Measurements from ENCODE around the gene TCF7. TPM values are rescaled to one million over a fixed set of nuclear protein-coding genes. Genes with fewer than 3 reads are reported as not detected.

TCF7 gene
- total and polyA plus RNA-seq, 12 donors = 2.8 to 9.6 (median 6.3) TPM

GRCh38 chr5:134146651-134147518 lies 32.4 kb downstream of the TCF7 start:
- TF ChIP-seq CTCF (IDR thresholded peaks at IDR 0.05) = no peak
- TF ChIP-seq POLR2A (IDR thresholded peaks at IDR 0.05) = no peak
- peak in 3 of 7 donors; percentile 10 to 48 (median 19) for DNase-seq
- H3K36me3 ChIP-seq (replicated peaks in 1 of 2) = peaks cover 0 to 80% of the 10 kb centered on the region in 2 donors

GRCh38 chr5:134148316-134148715 lies 33.8 kb downstream of the TCF7 start:
- no peak for TF ChIP-seq CTCF (IDR thresholded peaks at IDR 0.05)
- no peak for TF ChIP-seq POLR2A (IDR thresholded peaks at IDR 0.05)
- no peak overlapping the region for H3K27ac ChIP-seq
- no peaks in the 10 kb centered on the region for H3K27me3 ChIP-seq
- peak in 2 of 7 donors; percentile 6 to 16 for DNase-seq
- peaks cover 0 to 82% of the 10 kb centered on the region in 2 donors for H3K36me3 ChIP-seq (replicated peaks in 1 of 2)
- H3K4me3 ChIP-seq = no peak overlapping the region
- H3K9me3 ChIP-seq (replicated peaks in 1 of 3) = no peaks in the 10 kb centered on the region
- intact Hi-C loops (cut with DNase I) = no loop called here
- peaks cover 4 to 32% of the 10 kb centered on the region in 2 donors for H3K4me1 ChIP-seq (replicated peaks in 1 of 2)
- 46 to 55% (median 50%) methylated on average over 2 of the region's 2 CpGs for WGBS, 4 donors

More at GRCh38 chr5:134146651-134147518, 32.4 kb downstream of the TCF7 start:
- WGBS, 4 donors = 80 to 91% (median 88%) methylated on average over 3 to 4 of the region's 4 CpGs
- Histone ChIP-seq H3K27me3 (no peaks in the 10 kb centered on the region), H3K4me3 (no peak overlapping the region), H3K9me3 (replicated peaks in 1 of 3) (no peaks in the 10 kb centered on the region), H3K27ac (no peak overlapping the region), H3K4me1 (replicated peaks in 1 of 2) (peaks cover 4 to 26% of the 10 kb centered on the region in 2 donors)
- intact Hi-C loops (cut with DNase I) = no loop called here

GRCh38 chr5:134148986-134149539 lies 34.6 kb downstream of the TCF7 start:
- DNase-seq = no peak
- H3K27ac ChIP-seq = peak overlapping the region in 1 of 5 donors; percentile 27
- no peaks in the 10 kb centered on the region for H3K27me3 ChIP-seq
- H3K9me3 ChIP-seq (replicated peaks in 1 of 3) = no peaks in the 10 kb centered on the region
- no peak for TF ChIP-seq CTCF (IDR thresholded peaks at IDR 0.05)
- no peak for TF ChIP-seq POLR2A (IDR thresholded peaks at IDR 0.05)
- H3K36me3 ChIP-seq (replicated peaks in 1 of 2) = peaks cover 0 to 82% of the 10 kb centered on the region in 2 donors
- H3K4me1 ChIP-seq (replicated peaks in 1 of 2) = peaks cover 4 to 35% of the 10 kb centered on the region in 2 donors
- no peak overlapping the region for H3K4me3 ChIP-seq
- intact Hi-C loops (cut with DNase I) = no loop called here
- WGBS, 4 donors = 92 to 94% (median 93%) methylated on average over 6 of the region's 6 CpGs

GRCh38 chr5:134149571-134150303 lies 35.3 kb downstream of the TCF7 start:
- intact Hi-C loops (cut with DNase I) = no loop called here
- no peaks in the 10 kb centered on the region for H3K9me3 ChIP-seq (replicated peaks in 1 of 3)
- H3K4me1 ChIP-seq (replicated peaks in 1 of 2) = peaks cover 4 to 37% of the 10 kb centered on the region in 2 donors
- no peak for DNase-seq
- no peaks in the 10 kb centered on the region for H3K27me3 ChIP-seq
- WGBS, 4 donors = 63 to 80% (median 77%) methylated on average over 4 of the region's 4 CpGs
- TF ChIP-seq CTCF (IDR thresholded peaks at IDR 0.05) = no peak
- TF ChIP-seq POLR2A (IDR thresholded peaks at IDR 0.05) = no peak
- peak overlapping the region in 2 of 5 donors; percentile 1 to 24 for H3K27ac ChIP-seq
- H3K4me3 ChIP-seq = no peak overlapping the region
- H3K36me3 ChIP-seq (replicated peaks in 1 of 2) = peaks cover 0 to 79% of the 10 kb centered on the region in 2 donors
